ENCODE data around the gene ARID3C.

DNA sequence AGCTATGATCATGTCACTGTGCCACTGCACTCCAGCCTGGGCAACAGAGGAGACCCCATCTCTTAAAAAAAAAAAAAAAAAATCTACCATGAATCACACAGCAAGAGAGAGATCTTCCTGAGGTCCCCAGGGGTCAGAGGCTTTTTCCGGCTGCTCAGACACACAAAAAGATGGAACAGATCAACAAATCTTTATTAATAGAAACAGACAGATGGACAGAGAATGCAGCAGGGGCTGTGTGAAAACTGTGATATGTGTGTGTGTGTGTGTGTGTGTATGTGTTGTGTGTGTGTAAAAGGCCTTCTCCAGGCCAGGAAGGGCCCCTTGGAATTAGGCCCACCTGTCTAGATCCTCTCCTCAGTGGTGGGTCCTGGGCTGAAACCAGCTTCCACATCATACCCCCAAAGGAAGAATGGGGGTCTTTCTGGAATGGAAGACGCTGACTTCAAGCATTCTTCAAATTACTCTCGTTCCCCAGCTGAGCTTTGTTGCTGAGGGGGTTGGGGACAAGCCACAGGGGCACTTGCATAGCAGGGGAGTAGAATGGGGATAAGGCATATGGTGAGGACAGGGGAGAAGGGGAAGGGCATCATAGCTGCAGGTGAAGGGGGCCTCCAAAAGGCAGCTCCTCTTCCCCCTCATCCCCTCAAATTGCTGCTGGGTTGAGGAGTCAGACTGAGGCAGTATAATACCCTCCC is 5.8 kb upstream of the ARID3C start:
- TF ChIP-seq ZNF8 (CRISPR knock-in tag; IDR thresholded peaks at IDR 0.05): no peak
- TF ChIP-seq GLIS3 (CRISPR knock-in tag; IDR thresholded peaks at IDR 0.05): no peak
- TF ChIP-seq OSR1 (CRISPR knock-in tag; IDR thresholded peaks at IDR 0.05): no peak
- TF ChIP-seq SNAI2 (CRISPR knock-in tag; IDR thresholded peaks at IDR 0.05): no peak
- TF ChIP-seq TOX (CRISPR knock-in tag; IDR thresholded peaks at IDR 0.05; ENCODE audit: borderline replicate concordance): no peak
- TF ChIP-seq ARNTL (CRISPR knock-in tag; IDR thresholded peaks at IDR 0.05; ENCODE audit: borderline replicate concordance, low read depth): no peak
- TF ChIP-seq ESRRG (CRISPR knock-in tag; IDR thresholded peaks at IDR 0.05): no peak
- TF ChIP-seq, protein P1, sequence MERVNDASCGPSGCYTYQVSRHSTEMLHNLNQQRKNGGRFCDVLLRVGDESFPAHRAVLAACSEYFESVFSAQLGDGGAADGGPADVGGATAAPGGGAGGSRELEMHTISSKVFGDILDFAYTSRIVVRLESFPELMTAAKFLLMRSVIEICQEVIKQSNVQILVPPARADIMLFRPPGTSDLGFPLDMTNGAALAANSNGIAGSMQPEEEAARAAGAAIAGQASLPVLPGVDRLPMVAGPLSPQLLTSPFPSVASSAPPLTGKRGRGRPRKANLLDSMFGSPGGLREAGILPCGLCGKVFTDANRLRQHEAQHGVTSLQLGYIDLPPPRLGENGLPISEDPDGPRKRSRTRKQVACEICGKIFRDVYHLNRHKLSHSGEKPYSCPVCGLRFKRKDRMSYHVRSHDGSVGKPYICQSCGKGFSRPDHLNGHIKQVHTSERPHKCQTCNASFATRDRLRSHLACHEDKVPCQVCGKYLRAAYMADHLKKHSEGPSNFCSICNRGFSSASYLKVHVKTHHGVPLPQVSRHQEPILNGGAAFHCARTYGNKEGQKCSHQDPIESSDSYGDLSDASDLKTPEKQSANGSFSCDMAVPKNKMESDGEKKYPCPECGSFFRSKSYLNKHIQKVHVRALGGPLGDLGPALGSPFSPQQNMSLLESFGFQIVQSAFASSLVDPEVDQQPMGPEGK (CRISPR knock-in tag; IDR thresholded peaks at IDR 0.05; ENCODE audit: borderline replicate concordance): no peak
- TF ChIP-seq TCF4 (CRISPR knock-in tag; IDR thresholded peaks at IDR 0.05; ENCODE audit: borderline replicate concordance): no peak
- TF ChIP-seq, protein P2, sequence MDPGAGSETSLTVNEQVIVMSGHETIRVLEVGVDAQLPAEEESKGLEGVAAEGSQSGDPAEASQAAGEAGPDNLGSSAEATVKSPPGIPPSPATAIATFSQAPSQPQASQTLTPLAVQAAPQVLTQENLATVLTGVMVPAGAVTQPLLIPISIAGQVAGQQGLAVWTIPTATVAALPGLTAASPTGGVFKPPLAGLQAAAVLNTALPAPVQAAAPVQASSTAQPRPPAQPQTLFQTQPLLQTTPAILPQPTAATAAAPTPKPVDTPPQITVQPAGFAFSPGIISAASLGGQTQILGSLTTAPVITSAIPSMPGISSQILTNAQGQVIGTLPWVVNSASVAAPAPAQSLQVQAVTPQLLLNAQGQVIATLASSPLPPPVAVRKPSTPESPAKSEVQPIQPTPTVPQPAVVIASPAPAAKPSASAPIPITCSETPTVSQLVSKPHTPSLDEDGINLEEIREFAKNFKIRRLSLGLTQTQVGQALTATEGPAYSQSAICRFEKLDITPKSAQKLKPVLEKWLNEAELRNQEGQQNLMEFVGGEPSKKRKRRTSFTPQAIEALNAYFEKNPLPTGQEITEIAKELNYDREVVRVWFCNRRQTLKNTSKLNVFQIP (CRISPR knock-in tag; IDR thresholded peaks at IDR 0.05; ENCODE audit: borderline replicate concordance, low read depth): no peak

Data from SK-N-SH treated with all-trans-retinoic acid at 6 μM for 48 hours (cell line).